GM23248 (cell line): ENCODE results near the gene GFRA1. TPM values are rescaled to one million over a fixed set of nuclear protein-coding genes. Genes with fewer than 3 reads are reported as not detected.

Experiments used
- DNase-seq: peaks from one replicate; pipeline ENCODE4 v3.0.0-alpha.2; 2015
- H2AFZ ChIP-seq: fragments of 200-600 bp; sonication (generic); 2 replicates; pipeline ENCODE4 v1.6.1; 2016; ENCODE audit warnings: antibody characterized with exemption
- H3F3A ChIP-seq: fragments of 200-600 bp; sonication (generic); 2 replicates; pipeline ENCODE4 v1.6.1; 2016; ENCODE audit warnings: mild to moderate bottlenecking, antibody characterized with exemption, mixed run types; ENCODE audit not compliant: insufficient read depth
- H3K27ac ChIP-seq: fragments of 200-600 bp; sonication (generic); 2 replicates; pipeline ENCODE4 v1.5.1; 2016; ENCODE audit warnings: mild to moderate bottlenecking
- H3K27me3 ChIP-seq: fragments of 200-600 bp; sonication (generic); replicated peaks from 2 replicates; pipeline ENCODE4 v1.6.1; 2016; ENCODE audit warnings: mild to moderate bottlenecking; ENCODE audit not compliant: insufficient read depth
- H3K36me3 ChIP-seq: fragments of 200-600 bp; sonication (generic); 2 replicates; pipeline ENCODE4 v1.6.1; 2016; ENCODE audit warnings: low read depth, mild to moderate bottlenecking
- H3K4me1 ChIP-seq: fragments of 200-600 bp; sonication (generic); 2 replicates; pipeline ENCODE4 v1.6.1; 2016; ENCODE audit warnings: mild to moderate bottlenecking; ENCODE audit not compliant: insufficient read depth
- H3K4me2 ChIP-seq: fragments of 200-600 bp; sonication (generic); one replicate; pipeline ENCODE4 v1.6.1; 2016; ENCODE audit warnings: mild to moderate bottlenecking; ENCODE audit not compliant: unreplicated experiment
- H3K4me3 ChIP-seq: fragments of 200-600 bp; sonication (generic); 2 replicates; pipeline ENCODE4 v1.5.1; 2016; ENCODE audit warnings: mild to moderate bottlenecking
- H3K79me2 ChIP-seq: fragments of 200-600 bp; sonication (generic); 2 replicates; pipeline ENCODE4 v1.6.1; 2016; ENCODE audit warnings: mild to moderate bottlenecking; ENCODE audit not compliant: insufficient read depth
- H3K9ac ChIP-seq: fragments of 200-600 bp; sonication (generic); 2 replicates; pipeline ENCODE4 v1.6.1; 2016; ENCODE audit warnings: mild to moderate bottlenecking
- H3K9me2 ChIP-seq: fragments of 200-600 bp; sonication (generic); 2 replicates; pipeline ENCODE4 v1.6.1; 2016; ENCODE audit warnings: mixed run types, mild to moderate bottlenecking, moderate library complexity; ENCODE audit not compliant: insufficient read depth
- H3K9me3 ChIP-seq: fragments of 200-600 bp; sonication (generic); one replicate; pipeline ENCODE4 v1.6.1; 2017; ENCODE audit warnings: low read depth
- H4K20me1 ChIP-seq: fragments of 200-600 bp; sonication (generic); 2 replicates; pipeline ENCODE4 v1.6.0; 2016; ENCODE audit not compliant: insufficient read depth
- EZH2 ChIP-seq: fragments of 200-600 bp; sonication (generic); IDR thresholded peaks from 2 replicates; pipeline ENCODE4 v1.6.1; 2018; ENCODE audit warnings: antibody characterized with exemption, mild to moderate bottlenecking; ENCODE audit not compliant: insufficient read depth, poor library complexity, severe bottlenecking
- EZH2phosphoT487 ChIP-seq: fragments of 200-600 bp; sonication (generic); IDR thresholded peaks from 2 replicates; pipeline ENCODE4 v1.6.1; 2018; ENCODE audit warnings: antibody characterized with exemption, moderate library complexity, mild to moderate bottlenecking, low read depth; ENCODE audit not compliant: insufficient read depth
- WGBS, 2 experiments: methylation state at CpG; one replicate each; pipeline ENCODE4 v1.1.6; 2015 to 2017; ENCODE audit warnings: low lambda C conversion rate in 2 of 2, low coverage in 1 of 2; ENCODE audit errors: missing lambda C conversion rate in 2 of 2; 5-methylcytosine and 5-hydroxymethylcytosine counted together
- in situ Hi-C: fragments of 300-500 bp; cut with MboI; formaldehyde crosslinking; loops from 2 replicates; pipeline ENCODE4 v1.15.0; 2020
- polyA plus RNA-seq: library from polyadenylated mRNA; unstranded; fragments of >200 nt; fragmentation: Nextera tagmentation; extraction: Ambion mirVana; gene quantifications from 2 replicates; pipeline ENCODE4 v1.2.1, GENCODE V29; 2016
- total RNA-seq: library from RNA; depleted of rRNA; stranded (reverse); fragments of >200 nt; shearing (Covaris generic); gene quantifications from 2 replicates; pipeline ENCODE4 v1.2.3, GENCODE V29; 2014

Gene GFRA1
- total and polyA plus RNA-seq, 2 experiments from 2014 or later: 5.0 to 5.2 TPM

GRCh38 chr10:116239229-116239628, 33.8 kb downstream of the GFRA1 start:
- H3K4me3 ChIP-seq: no peak overlapping the region
- H3F3A ChIP-seq: no peaks in the 10 kb centered on the region
- H3K9me3 ChIP-seq: no peaks in the 10 kb centered on the region
- no peak for TF ChIP-seq EZH2phosphoT487
- TF ChIP-seq EZH2: no peak
- H3K9ac ChIP-seq: no peak overlapping the region
- no peak overlapping the region for H2AFZ ChIP-seq
- no peaks in the 10 kb centered on the region for H3K79me2 ChIP-seq
- no peak for DNase-seq
- H4K20me1 ChIP-seq: no peaks in the 10 kb centered on the region
- H3K36me3 ChIP-seq: no peaks in the 10 kb centered on the region
- H3K9me2 ChIP-seq: no peaks in the 10 kb centered on the region
- 85 to 88% methylated on average over 4 of the region's 4 CpGs for WGBS, 2 experiments
- in situ Hi-C loops: no loop called here
- H3K27ac ChIP-seq: no peak overlapping the region
- no peaks in the 10 kb centered on the region for H3K4me1 ChIP-seq
- peaks cover 29% of the 10 kb centered on the region for H3K27me3 ChIP-seq
- no peak overlapping the region for H3K4me2 ChIP-seq

- WGBS, 2 experiments: 80 to 83% methylated on average over 15 of the region's 15 CpGs
- H4K20me1 ChIP-seq: no peaks in the 10 kb centered on the region
- no peak for DNase-seq
- H3K4me2 ChIP-seq: no peak overlapping the region
- no peak overlapping the region for H2AFZ ChIP-seq
- H3K79me2 ChIP-seq: no peaks in the 10 kb centered on the region
- no peak overlapping the region for H3K4me3 ChIP-seq
- H3K9ac ChIP-seq: no peak overlapping the region
- H3K9me2 ChIP-seq: no peaks in the 10 kb centered on the region
- no peaks in the 10 kb centered on the region for H3F3A ChIP-seq
- in situ Hi-C loops: no loop called here
- TF ChIP-seq EZH2phosphoT487 (no peak), EZH2 (no peak)
- no peaks in the 10 kb centered on the region for H3K36me3 ChIP-seq
- peaks cover 28% of the 10 kb centered on the region for H3K27me3 ChIP-seq
- H3K27ac ChIP-seq: no peak overlapping the region
- H3K9me3 ChIP-seq: no peaks in the 10 kb centered on the region
- no peaks in the 10 kb centered on the region for H3K4me1 ChIP-seq
Observed at GRCh38 chr10:116237970-116238369, 35.0 kb downstream of the GFRA1 start.

- in situ Hi-C loops: no loop called here
- Histone ChIP-seq H4K20me1 (no peaks in the 10 kb centered on the region), H3K27me3 (peaks cover 23% of the 10 kb centered on the region), H3K4me1 (no peaks in the 10 kb centered on the region), H3K9me3 (no peaks in the 10 kb centered on the region), H3K9me2 (no peaks in the 10 kb centered on the region), H3K9ac (no peak overlapping the region), H3K27ac (no peak overlapping the region), H2AFZ (no peak overlapping the region), H3F3A (no peaks in the 10 kb centered on the region), H3K79me2 (no peaks in the 10 kb centered on the region), H3K4me3 (no peak overlapping the region), H3K4me2 (no peak overlapping the region), H3K36me3 (no peaks in the 10 kb centered on the region)
- no peak for DNase-seq
- WGBS, 2 experiments: 8 to 11% methylated on average over 3 of the region's 3 CpGs
- TF ChIP-seq EZH2phosphoT487 (no peak), EZH2 (no peak)
Observed at GRCh38 chr10:116237260-116237659, 35.7 kb downstream of the GFRA1 start.

GRCh38 chr10:116233230-116233629, 39.8 kb downstream of the GFRA1 start:
- Histone ChIP-seq H3K36me3 (no peaks in the 10 kb centered on the region), H3K4me1 (no peaks in the 10 kb centered on the region), H2AFZ (no peak overlapping the region), H3K9me2 (no peaks in the 10 kb centered on the region), H4K20me1 (no peaks in the 10 kb centered on the region), H3K9ac (no peak overlapping the region), H3F3A (no peaks in the 10 kb centered on the region), H3K9me3 (no peaks in the 10 kb centered on the region), H3K79me2 (no peaks in the 10 kb centered on the region), H3K27ac (no peak overlapping the region), H3K4me3 (no peak overlapping the region), H3K27me3 (0 out of 2 replicates have a peak, but pooled peaks cover 5% of the 10 kb centered on the region), H3K4me2 (no peak overlapping the region)
- TF ChIP-seq EZH2: no peak
- in situ Hi-C loops: no loop called here
- WGBS, 2 experiments: 68 to 79% methylated on average over 2 of the region's 2 CpGs
- DNase-seq: no peak

GRCh38 chr10:116232613-116233012, 40.4 kb downstream of the GFRA1 start:
- Histone ChIP-seq H4K20me1 (no peaks in the 10 kb centered on the region), H3K27ac (no peak overlapping the region), H3K9me2 (no peaks in the 10 kb centered on the region), H3K4me1 (no peaks in the 10 kb centered on the region), H2AFZ (no peak overlapping the region), H3K27me3 (0 out of 2 replicates have a peak, but pooled peaks cover 5% of the 10 kb centered on the region), H3F3A (no peaks in the 10 kb centered on the region), H3K79me2 (no peaks in the 10 kb centered on the region), H3K9me3 (no peaks in the 10 kb centered on the region), H3K36me3 (no peaks in the 10 kb centered on the region), H3K9ac (no peak overlapping the region), H3K4me3 (no peak overlapping the region), H3K4me2 (no peak overlapping the region)
- DNase-seq: no peak
- 48 to 53% methylated on average over 2 of the region's 2 CpGs for WGBS, 2 experiments
- TF ChIP-seq EZH2phosphoT487 (no peak), EZH2 (no peak)
- in situ Hi-C loops: no loop called here
